Peyer's patch (tissue), 4 donors: ENCODE measurements around the gene PRKD1.

Experiments used
- POLR2A ChIP-seq, 2 donors: fragments of 450-650 bp; IDR thresholded peaks; one replicate each; pipeline ENCODE4 v1.5.1; 2017; ENCODE audit warnings: antibody characterized with exemption in 2 of 2, mild to moderate bottlenecking in 2 of 2, moderate library complexity in 2 of 2
- TF ChIP-seq, protein P1 (sequence below), 6 experiments: fragments of 450-650 bp in 4 of 6; fragments of 200-600 bp in 2 of 6; sonication (generic) in 1 of 6; IDR thresholded peaks; one replicate each; pipeline ENCODE4 v1.5.1; 2017 to 2019; ENCODE audit warnings: antibody characterized with exemption in 6 of 6, mild to moderate bottlenecking in 3 of 6, moderate library complexity in 1 of 6

DNA sequence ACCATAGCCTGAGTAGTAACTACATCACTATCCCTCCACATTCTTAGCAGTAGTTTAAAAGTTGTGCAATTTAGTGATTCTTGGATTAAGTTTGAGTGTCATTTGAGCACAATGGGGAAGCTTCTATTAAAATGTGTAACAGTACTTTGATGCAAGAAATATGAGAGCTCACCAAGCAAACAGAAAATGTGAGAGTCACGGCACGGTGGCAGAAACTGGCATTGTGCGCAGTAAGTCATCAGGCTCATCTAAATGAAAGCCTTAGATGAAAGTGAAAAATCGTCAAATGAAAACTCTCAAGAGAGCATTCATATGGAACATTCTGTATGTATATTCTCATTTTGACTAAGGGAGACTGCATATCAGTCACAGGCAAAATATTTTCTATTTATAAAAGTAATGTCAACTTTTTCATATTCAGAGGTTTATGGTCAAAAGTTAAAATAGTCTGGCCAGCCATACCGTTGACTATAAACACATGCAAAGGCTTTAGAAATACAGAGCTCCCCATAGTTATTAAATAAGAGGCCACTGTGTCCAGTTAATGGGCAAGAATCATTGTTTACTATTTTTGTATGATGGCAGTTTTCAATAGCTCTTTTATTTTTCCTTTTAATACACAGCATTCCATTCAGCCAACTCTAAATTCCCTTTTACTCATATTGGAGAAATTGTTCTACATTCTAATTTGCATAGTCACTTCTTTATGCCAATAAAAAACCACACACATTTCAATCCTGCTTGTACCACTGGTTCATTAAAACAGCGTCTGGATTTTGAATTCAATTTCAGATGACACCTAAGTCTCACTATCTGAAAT, 167.9 kb downstream of the PRKD1 start:
- no peak for TF ChIP-seq POLR2A (IDR thresholded peaks at IDR 0.05)
- TF ChIP-seq, protein P1, sequence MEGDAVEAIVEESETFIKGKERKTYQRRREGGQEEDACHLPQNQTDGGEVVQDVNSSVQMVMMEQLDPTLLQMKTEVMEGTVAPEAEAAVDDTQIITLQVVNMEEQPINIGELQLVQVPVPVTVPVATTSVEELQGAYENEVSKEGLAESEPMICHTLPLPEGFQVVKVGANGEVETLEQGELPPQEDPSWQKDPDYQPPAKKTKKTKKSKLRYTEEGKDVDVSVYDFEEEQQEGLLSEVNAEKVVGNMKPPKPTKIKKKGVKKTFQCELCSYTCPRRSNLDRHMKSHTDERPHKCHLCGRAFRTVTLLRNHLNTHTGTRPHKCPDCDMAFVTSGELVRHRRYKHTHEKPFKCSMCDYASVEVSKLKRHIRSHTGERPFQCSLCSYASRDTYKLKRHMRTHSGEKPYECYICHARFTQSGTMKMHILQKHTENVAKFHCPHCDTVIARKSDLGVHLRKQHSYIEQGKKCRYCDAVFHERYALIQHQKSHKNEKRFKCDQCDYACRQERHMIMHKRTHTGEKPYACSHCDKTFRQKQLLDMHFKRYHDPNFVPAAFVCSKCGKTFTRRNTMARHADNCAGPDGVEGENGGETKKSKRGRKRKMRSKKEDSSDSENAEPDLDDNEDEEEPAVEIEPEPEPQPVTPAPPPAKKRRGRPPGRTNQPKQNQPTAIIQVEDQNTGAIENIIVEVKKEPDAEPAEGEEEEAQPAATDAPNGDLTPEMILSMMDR (IDR thresholded peaks at IDR 0.05): no peak
